ENCODE data around the gene PNCK. TPM values are rescaled to one million over a fixed set of nuclear protein-coding genes. Genes with fewer than 3 reads are reported as not detected.

PNCK gene
- total RNA-seq, 2 donors from 2014 or later: 8.5 to 50.6 TPM

- no peak for DNase-seq (ENCODE audit: low spot score)
- H3K27me3 ChIP-seq (replicated peaks; ENCODE audit: insufficient read depth): no peaks in the 10 kb centered on the region
- no peaks in the 10 kb centered on the region for H3K36me3 ChIP-seq
- no peak overlapping the region for H3K4me3 ChIP-seq
- no peak overlapping the region for H3K27ac ChIP-seq
- intact Hi-C loops (cut with DNase I): no loop called here
- 83% methylated on average over 33 of the region's 35 CpGs for WGBS
- no peaks in the 10 kb centered on the region for H3K9me3 ChIP-seq
- TF ChIP-seq CTCF (IDR thresholded peaks at IDR 0.05) (no peak), POLR2A (IDR thresholded peaks at IDR 0.05) (no peak), POLR2AphosphoS5 (IDR thresholded peaks at IDR 0.05) (no peak)
- no peaks in the 10 kb centered on the region for H3K4me1 ChIP-seq (replicated peaks)
Observed at GRCh38 chrX:153626863-153627674, 46.5 kb downstream of the PNCK start.

- intact Hi-C loops (cut with DNase I): no loop called here
Observed at GRCh38 chrX:153626025-153626633, 47.5 kb downstream of the PNCK start.

GRCh38 chrX:153625271-153626024 is 48.2 kb downstream of the PNCK start:
- intact Hi-C loops (cut with DNase I): no loop called here
- no peak for TF ChIP-seq POLR2AphosphoS5 (IDR thresholded peaks at IDR 0.05)
- no peak for TF ChIP-seq POLR2A (IDR thresholded peaks at IDR 0.05)
- TF ChIP-seq CTCF (IDR thresholded peaks at IDR 0.05): no peak
- no peak overlapping the region for H3K27ac ChIP-seq
- H3K4me3 ChIP-seq: no peak overlapping the region
- no peaks in the 10 kb centered on the region for H3K27me3 ChIP-seq (replicated peaks; ENCODE audit: insufficient read depth)
- no peaks in the 10 kb centered on the region for H3K4me1 ChIP-seq (replicated peaks)
- 88% methylated on average over 21 of the region's 21 CpGs for WGBS
- H3K36me3 ChIP-seq: no peaks in the 10 kb centered on the region
- no peaks in the 10 kb centered on the region for H3K9me3 ChIP-seq
- no peak for DNase-seq (ENCODE audit: low spot score)

More at GRCh38 chrX:153626025-153626633, 47.5 kb downstream of the PNCK start:
- no peak for DNase-seq (ENCODE audit: low spot score)
- Histone ChIP-seq H3K9me3 (no peaks in the 10 kb centered on the region), H3K27ac (no peak overlapping the region), H3K36me3 (no peaks in the 10 kb centered on the region), H3K4me3 (no peak overlapping the region), H3K4me1 (replicated peaks) (no peaks in the 10 kb centered on the region), H3K27me3 (replicated peaks; ENCODE audit: insufficient read depth) (no peaks in the 10 kb centered on the region)
- WGBS: 87% methylated on average over 3 of the region's 16 CpGs
- no peak for TF ChIP-seq CTCF (IDR thresholded peaks at IDR 0.05)
- no peak for TF ChIP-seq POLR2A (IDR thresholded peaks at IDR 0.05)
- no peak for TF ChIP-seq POLR2AphosphoS5 (IDR thresholded peaks at IDR 0.05)

GRCh38 chrX:153624196-153625091 is 49.2 kb downstream of the PNCK start:
- Histone ChIP-seq H3K36me3 (no peaks in the 10 kb centered on the region), H3K27ac (no peak overlapping the region), H3K27me3 (replicated peaks; ENCODE audit: insufficient read depth) (no peaks in the 10 kb centered on the region), H3K4me1 (replicated peaks) (no peaks in the 10 kb centered on the region), H3K9me3 (no peaks in the 10 kb centered on the region), H3K4me3 (no peak overlapping the region)
- DNase-seq (ENCODE audit: low spot score): no peak
- intact Hi-C loops (cut with DNase I): no loop called here
- TF ChIP-seq POLR2AphosphoS5 (IDR thresholded peaks at IDR 0.05) (no peak), CTCF (IDR thresholded peaks at IDR 0.05) (no peak), POLR2A (IDR thresholded peaks at IDR 0.05) (no peak)
- WGBS: 81% methylated on average over 8 of the region's 15 CpGs

All from prostate gland (tissue), 2 donors.